Loucy (cell line): ENCODE results near the gene PLD5.

ENCODE experiments used
- H2AFZ ChIP-seq: fragments of 200-600 bp; sonication (generic); 2 replicates; pipeline ENCODE4 v1.6.0; 2016; ENCODE audit warnings: antibody characterized with exemption, mild to moderate bottlenecking, low read length, moderate library complexity
- H3F3A ChIP-seq: fragments of 200-600 bp; 2 replicates; pipeline ENCODE4 v1.6.0; 2016; ENCODE audit warnings: antibody characterized with exemption, low read depth, mild to moderate bottlenecking
- H3K27me3 ChIP-seq: fragments of 200-600 bp; sonication (generic); 2 replicates; pipeline ENCODE4 v1.6.1; 2014; ENCODE audit warnings: low read length, mild to moderate bottlenecking; ENCODE audit not compliant: insufficient read depth, poor library complexity, severe bottlenecking
- H3K36me3 ChIP-seq: fragments of 200-600 bp; sonication (generic); 2 replicates; pipeline ENCODE4 v1.6.1; 2016; ENCODE audit warnings: low read length; ENCODE audit not compliant: insufficient read depth
- H3K4me1 ChIP-seq: fragments of 200-600 bp; sonication (generic); 2 replicates; pipeline ENCODE4 v1.5.1; 2014; ENCODE audit warnings: low read length, mild to moderate bottlenecking; ENCODE audit not compliant: insufficient read depth, poor library complexity, severe bottlenecking
- H3K4me2 ChIP-seq: fragments of 200-600 bp; sonication (generic); 2 replicates; pipeline ENCODE4 v1.6.0; 2014; ENCODE audit warnings: antibody characterized with exemption, low read length, low read depth, mild to moderate bottlenecking; ENCODE audit not compliant: poor library complexity, severe bottlenecking
- H3K4me3 ChIP-seq: fragments of 200-600 bp; sonication (generic); 2 replicates; pipeline ENCODE4 v1.5.1; 2014; ENCODE audit warnings: low read length, mild to moderate bottlenecking, mixed read lengths; ENCODE audit not compliant: poor library complexity, severe bottlenecking
- H3K79me2 ChIP-seq: fragments of 200-600 bp; sonication (generic); 2 replicates; pipeline ENCODE4 v1.6.1; 2014; ENCODE audit warnings: low read length; ENCODE audit not compliant: insufficient read depth
- H3K9ac ChIP-seq: fragments of 200-600 bp; sonication (generic); 2 replicates; pipeline ENCODE4 v1.6.0; 2014; ENCODE audit warnings: mild to moderate bottlenecking, low read depth, low read length, moderate library complexity; ENCODE audit not compliant: poor library complexity, severe bottlenecking
- H3K9me2 ChIP-seq: fragments of 200-600 bp; sonication (generic); replicated peaks from 2 replicates; pipeline ENCODE4 v1.6.1; 2016; ENCODE audit warnings: low read depth, low read length, mixed read lengths
- H3K9me3 ChIP-seq: fragments of 200-600 bp; sonication (generic); 2 replicates; pipeline ENCODE4 v1.6.1; 2014; ENCODE audit warnings: mild to moderate bottlenecking, antibody characterized with exemption, low read length, low read depth; ENCODE audit not compliant: insufficient read depth
- H4K20me1 ChIP-seq: fragments of 200-600 bp; sonication (generic); 2 replicates; pipeline ENCODE4 v1.6.0; 2014; ENCODE audit warnings: antibody characterized with exemption, low read length, mild to moderate bottlenecking; ENCODE audit not compliant: insufficient read depth, poor library complexity, severe bottlenecking
- CTCF ChIP-seq: fragments of 200-600 bp; sonication (generic); conservative IDR thresholded peaks from 2 replicates; pipeline ENCODE4 v1.5.1; 2014; ENCODE audit warnings: mild to moderate bottlenecking, antibody characterized with exemption, low read length
- EZH2phosphoT487 ChIP-seq: fragments of 200-600 bp; IDR thresholded peaks from 2 replicates; pipeline ENCODE4 v1.6.1; 2018; ENCODE audit warnings: antibody characterized with exemption, mild to moderate bottlenecking, moderate library complexity, borderline replicate concordance

PLD5 gene

GRCh38 chr1:242241936-242242335 is 282.6 kb downstream of the PLD5 start:
- Histone ChIP-seq H3K9me2 (no peaks in the 10 kb centered on the region), H3K9me3 (no peaks in the 10 kb centered on the region), H3K79me2 (no peaks in the 10 kb centered on the region), H3K27me3 (no peaks in the 10 kb centered on the region), H3K4me1 (no peaks in the 10 kb centered on the region), H3K36me3 (no peaks in the 10 kb centered on the region), H3K4me3 (no peak overlapping the region), H4K20me1 (no peaks in the 10 kb centered on the region), H3K9ac (no peak overlapping the region), H3K4me2 (no peak overlapping the region), H2AFZ (no peak overlapping the region), H3F3A (no peaks in the 10 kb centered on the region)
- TF ChIP-seq EZH2phosphoT487 (no peak), CTCF (no peak)

GRCh38 chr1:242240691-242241090 is 283.8 kb downstream of the PLD5 start:
- H3K4me2 ChIP-seq = no peak overlapping the region
- no peaks in the 10 kb centered on the region for H3K9me2 ChIP-seq
- TF ChIP-seq EZH2phosphoT487 (no peak), CTCF (no peak)
- H3K9me3 ChIP-seq = no peaks in the 10 kb centered on the region
- H3F3A ChIP-seq = no peaks in the 10 kb centered on the region
- H3K4me1 ChIP-seq = no peaks in the 10 kb centered on the region
- no peaks in the 10 kb centered on the region for H3K27me3 ChIP-seq
- H3K79me2 ChIP-seq = no peaks in the 10 kb centered on the region
- no peak overlapping the region for H3K4me3 ChIP-seq
- H4K20me1 ChIP-seq = no peaks in the 10 kb centered on the region
- no peak overlapping the region for H2AFZ ChIP-seq
- no peak overlapping the region for H3K9ac ChIP-seq
- H3K36me3 ChIP-seq = no peaks in the 10 kb centered on the region

GRCh38 chr1:242240077-242240476 is 284.4 kb downstream of the PLD5 start:
- Histone ChIP-seq H3K4me2 (no peak overlapping the region), H3K79me2 (no peaks in the 10 kb centered on the region), H4K20me1 (no peaks in the 10 kb centered on the region), H3K27me3 (no peaks in the 10 kb centered on the region), H3F3A (no peaks in the 10 kb centered on the region), H3K9me2 (no peaks in the 10 kb centered on the region), H3K4me1 (no peaks in the 10 kb centered on the region), H2AFZ (no peak overlapping the region), H3K9ac (no peak overlapping the region), H3K4me3 (no peak overlapping the region), H3K9me3 (no peaks in the 10 kb centered on the region), H3K36me3 (no peaks in the 10 kb centered on the region)
- TF ChIP-seq CTCF (no peak), EZH2phosphoT487 (no peak)
